Epithelial cell of proximal tubule (primary cell): ENCODE results near the gene SLC3A2. TPM values are rescaled to one million over a fixed set of nuclear protein-coding genes. Genes with fewer than 3 reads are reported as not detected.

Experiments
- DNase-seq: peaks from one replicate; pipeline ENCODE4 v3.0.0-alpha.2; 2011; ENCODE audit warnings: low read depth
- H3K4me3 ChIP-seq: 2 replicates; pipeline ENCODE4 v1.5.1; 2011; ENCODE audit warnings: low read depth, mild to moderate bottlenecking, low read length
- total RNA-seq: library from RNA; depleted of rRNA; stranded (reverse); fragments of >200 nt; gene quantifications from 2 replicates; pipeline ENCODE4 v1.2.3, GENCODE V29; 2015
- TF ChIP-seq, protein P1 (sequence below): conservative IDR thresholded peaks from 2 replicates; pipeline ENCODE4 v1.5.1; 2012; ENCODE audit warnings: low read depth, mild to moderate bottlenecking, low read length

Gene SLC3A2
- total RNA-seq, 1 donor from 2014 or later = 97.4 TPM

DNA sequence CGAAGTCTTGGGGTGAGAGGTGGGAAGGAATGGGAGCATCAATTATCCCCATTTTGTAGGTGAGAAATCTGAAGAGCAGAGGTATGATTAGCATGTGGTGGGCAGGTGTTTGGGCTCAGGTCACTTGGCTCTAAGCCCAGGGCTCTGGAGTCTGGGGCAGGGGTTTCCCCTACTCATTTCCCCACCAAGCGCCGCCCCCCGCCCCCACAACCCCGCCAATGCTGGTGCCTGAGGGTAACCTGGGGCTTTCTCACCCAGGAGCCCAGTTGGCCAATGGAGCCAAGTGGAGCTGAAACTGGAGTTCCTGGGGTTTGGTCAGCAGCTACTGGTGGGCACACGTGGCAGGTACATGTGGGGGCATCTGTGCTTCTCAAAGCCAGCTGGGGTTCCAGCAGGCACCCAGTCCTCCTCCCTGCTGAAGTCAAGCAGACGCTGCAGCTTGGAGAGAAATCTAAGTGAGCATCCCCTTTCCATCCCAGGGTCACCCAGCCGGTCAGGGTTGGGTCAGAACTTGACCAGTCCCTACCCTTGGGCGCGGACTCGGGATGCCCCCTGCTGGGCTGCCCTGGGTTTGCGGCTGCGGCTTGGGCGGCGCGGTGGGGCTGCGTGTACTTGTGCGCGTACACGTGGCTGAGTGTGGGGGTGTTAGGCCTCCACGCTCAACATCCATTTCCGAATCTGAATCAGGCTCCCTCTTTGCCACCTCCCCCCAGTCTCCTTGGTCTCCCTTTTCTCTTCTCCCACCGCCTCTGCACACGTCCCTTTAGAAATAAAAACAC lies 42.1 kb downstream of the SLC3A2 start:
- TF ChIP-seq, protein P1, sequence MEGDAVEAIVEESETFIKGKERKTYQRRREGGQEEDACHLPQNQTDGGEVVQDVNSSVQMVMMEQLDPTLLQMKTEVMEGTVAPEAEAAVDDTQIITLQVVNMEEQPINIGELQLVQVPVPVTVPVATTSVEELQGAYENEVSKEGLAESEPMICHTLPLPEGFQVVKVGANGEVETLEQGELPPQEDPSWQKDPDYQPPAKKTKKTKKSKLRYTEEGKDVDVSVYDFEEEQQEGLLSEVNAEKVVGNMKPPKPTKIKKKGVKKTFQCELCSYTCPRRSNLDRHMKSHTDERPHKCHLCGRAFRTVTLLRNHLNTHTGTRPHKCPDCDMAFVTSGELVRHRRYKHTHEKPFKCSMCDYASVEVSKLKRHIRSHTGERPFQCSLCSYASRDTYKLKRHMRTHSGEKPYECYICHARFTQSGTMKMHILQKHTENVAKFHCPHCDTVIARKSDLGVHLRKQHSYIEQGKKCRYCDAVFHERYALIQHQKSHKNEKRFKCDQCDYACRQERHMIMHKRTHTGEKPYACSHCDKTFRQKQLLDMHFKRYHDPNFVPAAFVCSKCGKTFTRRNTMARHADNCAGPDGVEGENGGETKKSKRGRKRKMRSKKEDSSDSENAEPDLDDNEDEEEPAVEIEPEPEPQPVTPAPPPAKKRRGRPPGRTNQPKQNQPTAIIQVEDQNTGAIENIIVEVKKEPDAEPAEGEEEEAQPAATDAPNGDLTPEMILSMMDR = peak; percentile 46
- no peak overlapping the region for H3K4me3 ChIP-seq
- DNase-seq = no peak

DNA sequence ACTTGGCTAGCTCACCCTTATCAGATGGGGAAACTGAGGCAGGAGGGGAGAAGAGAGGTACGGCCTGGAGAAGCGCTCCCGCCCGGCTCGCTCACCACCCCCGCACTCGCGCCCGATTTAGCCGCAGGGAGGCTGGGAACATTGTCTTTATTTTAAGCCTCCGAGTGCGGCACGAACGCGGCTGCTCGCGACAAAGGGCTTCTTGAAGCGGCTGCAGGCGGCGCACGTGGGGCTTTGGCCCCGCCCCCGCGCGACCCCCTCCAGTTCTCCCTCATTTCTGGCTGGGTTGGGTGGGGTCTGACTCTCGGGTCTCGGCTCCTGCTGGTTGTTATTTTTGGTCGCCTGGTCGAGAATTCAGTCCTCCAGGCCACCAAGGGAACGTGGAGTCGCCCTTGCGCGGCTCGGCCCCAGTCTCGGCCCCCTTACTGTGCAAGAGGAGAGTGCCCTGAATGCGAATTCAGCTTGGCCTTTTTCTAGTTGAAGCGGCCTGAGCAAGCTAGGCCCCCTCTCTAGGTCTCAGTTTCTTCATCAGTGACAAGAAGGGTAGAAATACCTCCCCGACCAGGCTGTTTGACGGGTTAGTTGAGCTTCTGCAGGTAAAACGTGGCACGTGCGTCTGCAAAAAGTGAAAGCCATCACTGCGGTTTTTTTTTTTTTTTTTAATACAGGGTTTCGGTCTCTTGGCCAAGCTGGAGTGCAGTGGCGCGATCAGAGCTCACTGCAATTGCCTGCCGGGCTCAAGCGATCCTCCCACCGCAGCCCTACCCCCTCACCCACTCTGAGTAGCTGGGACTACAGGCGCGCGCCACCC lies 43.1 kb downstream of the SLC3A2 start:
- TF ChIP-seq, protein P1 = no peak
- DNase-seq = no peak
- peak overlapping the region; percentile 19 for H3K4me3 ChIP-seq

DNA sequence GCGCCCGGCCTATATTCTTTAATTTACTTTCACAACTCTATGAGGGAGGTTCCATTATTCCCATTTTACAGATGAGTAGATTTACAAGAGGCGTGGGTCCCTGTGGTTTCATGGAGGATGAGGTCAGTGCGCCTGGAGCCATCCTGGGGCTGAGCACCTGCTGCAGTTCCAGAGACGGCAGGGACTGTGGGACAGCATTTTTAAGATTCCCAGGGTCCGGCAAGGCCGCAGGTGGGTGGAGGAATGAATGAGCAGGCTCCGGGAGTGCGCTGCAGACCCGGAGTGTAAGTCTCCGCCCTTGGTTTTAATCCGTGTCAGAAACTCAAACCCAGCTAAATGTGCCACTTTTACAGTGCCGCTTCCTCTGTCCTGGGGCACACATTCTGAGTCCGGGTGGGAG lies 44.6 kb downstream of the SLC3A2 start:
- DNase-seq = no peak
- no peak overlapping the region for H3K4me3 ChIP-seq
- TF ChIP-seq, protein P1 = no peak

DNA sequence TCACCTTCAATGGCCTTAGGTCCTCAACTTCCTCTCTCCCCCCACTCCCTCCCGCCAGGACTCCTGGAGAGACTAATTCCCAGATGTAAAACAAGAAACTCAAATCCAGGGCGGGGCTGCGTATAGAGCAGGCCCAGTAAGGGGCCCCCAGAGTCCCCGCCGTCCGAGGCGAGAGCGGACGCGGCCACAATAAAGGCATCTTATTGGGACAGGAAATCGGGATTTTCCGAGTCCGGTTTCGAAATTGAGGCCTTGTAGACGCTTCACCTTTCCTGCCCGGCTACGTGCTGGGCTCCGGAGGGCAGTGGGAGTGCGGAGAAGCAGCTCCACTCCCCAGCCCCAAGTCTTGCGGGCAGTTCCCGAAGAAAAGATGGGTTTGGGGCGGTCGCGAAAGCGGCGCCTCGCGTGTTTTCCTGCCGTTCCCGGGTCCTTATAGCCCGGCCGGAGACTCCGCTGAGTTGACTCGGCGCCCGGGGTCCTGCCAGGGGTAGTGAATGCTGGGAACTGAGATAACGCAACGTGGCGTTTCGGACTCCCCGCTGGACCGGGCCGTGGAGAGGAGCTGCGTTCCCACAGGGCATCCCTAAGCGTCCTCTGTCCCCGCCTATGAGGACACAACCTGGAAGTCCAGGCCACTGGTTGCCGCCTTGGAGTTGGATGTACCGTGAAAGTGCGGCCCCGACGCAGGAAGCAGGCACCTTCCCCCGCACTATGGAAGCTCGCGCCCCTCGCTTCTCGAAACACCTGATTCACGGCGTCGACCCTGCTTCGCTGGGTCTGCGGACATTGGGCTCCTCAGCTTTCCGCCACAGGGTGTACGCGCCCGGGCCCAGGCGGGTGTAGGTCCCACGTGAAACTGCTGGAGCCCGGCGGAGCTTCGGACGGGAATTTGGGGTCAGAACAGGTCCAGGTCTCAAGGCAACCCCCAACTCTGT lies 45.3 kb downstream of the SLC3A2 start:
- TF ChIP-seq, protein P1 = no peak
- H3K4me3 ChIP-seq = no peak overlapping the region
- DNase-seq = no peak

DNA sequence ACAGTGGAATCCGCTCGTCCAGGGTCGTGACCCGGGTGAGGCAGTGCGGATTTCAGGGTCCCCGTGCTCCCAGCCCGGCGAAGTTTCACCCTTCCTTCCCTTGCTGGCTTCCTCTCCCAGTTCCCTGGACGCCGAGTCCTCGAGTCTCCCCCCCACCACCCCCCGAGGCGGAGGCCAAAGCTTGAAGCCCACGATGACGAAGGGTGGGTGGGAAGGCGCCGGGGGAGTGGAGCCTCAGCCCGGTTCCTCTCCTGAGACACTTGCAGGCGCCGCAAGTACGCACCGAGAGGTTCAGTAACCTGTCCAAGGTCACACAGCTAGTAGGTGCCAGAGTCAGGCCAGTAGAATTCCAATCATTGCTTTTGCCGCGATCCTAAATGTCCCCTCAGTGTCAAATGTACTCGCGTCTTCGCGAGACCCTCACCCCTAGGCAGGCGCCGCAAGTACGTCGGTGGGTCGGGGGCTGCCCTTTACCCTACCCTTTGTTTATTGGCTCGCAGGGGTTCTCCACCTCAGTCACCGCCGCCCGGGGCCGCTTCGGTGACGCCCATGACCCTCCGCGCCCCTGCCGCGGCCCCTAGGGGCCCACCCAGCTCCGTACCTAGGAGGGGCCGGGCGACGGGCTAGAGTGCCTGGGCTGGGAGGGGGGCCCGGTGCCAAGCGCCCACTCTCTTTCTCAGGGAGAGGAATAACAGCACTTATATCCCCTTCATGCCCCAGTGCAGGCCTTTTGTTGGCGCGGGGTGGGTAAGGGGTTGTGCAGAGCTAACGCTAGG lies 46.2 kb downstream of the SLC3A2 start:
- DNase-seq = no peak
- no peak overlapping the region for H3K4me3 ChIP-seq
- TF ChIP-seq, protein P1 = no peak

DNA sequence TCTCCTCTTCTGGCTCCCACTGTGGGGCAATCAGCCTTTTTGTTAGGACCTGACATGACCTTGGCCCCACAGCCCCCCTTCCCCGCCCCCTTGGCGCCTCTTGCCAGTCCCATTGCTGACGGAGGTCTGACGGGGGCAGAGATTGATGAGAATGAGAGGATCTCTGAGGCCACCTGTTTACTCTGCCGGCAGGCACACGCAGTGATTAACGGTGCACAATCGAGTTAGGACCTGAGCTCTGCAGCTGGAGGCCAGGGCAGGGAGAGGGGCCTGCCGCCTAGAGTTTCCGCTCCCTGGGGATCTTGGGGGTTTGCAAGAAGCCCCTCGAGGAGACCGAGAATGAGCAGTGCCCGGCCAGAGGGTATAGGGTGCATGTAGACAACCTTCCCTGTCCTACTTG lies 47.3 kb downstream of the SLC3A2 start:
- DNase-seq = no peak
- H3K4me3 ChIP-seq = no peak overlapping the region
- TF ChIP-seq, protein P1 = no peak
